ENCODE measurements around the gene TMEM273.

The TMEM273 gene

DNA sequence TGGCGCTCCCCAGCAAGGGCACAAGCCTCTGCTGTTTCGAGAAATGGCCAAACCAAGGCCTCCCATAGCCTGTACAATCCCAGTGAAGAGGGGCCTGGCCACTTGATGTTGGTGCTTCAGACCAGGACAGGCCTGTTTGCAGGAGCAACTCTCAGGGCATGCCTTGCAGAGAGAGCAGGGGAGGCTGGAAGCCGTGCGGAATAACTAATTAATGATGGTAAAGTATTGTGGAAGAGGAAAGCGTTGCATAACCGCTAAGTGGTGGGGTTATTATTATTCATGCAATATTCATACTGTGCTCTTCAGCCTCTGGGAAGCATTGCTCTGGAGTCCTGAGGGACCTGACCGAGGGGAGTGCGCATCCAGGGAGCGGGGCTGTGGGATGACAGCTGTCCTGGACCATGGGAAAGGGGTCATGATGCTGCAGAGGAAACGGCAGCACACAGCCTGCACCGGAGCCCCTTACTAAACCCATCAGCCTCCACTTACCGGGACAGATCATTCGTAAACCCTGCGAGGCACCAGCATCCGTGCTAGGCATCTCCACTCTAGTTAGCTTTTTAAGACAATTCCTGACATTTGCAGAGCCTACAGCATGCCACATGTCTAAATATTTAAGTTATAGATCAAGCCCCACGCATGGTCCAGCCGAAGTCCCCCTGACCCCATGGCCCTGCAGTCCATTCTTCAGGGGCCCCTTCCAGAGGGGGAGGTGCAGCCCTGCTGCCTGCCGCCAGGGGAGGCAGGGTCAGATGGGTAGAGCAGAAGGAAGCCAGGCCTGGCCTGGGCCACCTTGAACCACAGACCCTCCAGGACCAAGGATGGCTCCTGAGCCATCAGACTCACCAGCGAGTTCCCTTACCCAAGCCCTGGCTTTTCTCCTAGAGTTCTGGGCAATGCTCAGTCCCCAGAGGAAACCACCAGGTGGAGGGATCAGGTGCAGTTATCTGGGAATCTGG, 11.6 kb downstream of the TMEM273 start:
- H2AFZ ChIP-seq (ENCODE audit: low read length, unreplicated experiment) = peak overlapping the region; percentile 19
- H3K4me1 ChIP-seq (ENCODE audit: control insufficient read depth, insufficient read depth, low read length, unreplicated experiment) = peaks cover 15% of the 10 kb centered on the region
- H3K4me3 ChIP-seq (ENCODE audit: low read depth, low read length) = no peak overlapping the region
- peak overlapping the region; percentile 73 for H3K27ac ChIP-seq (ENCODE audit: low read depth, low read length)
- no peaks in the 10 kb centered on the region for H3K79me2 ChIP-seq (ENCODE audit: control insufficient read depth, insufficient read depth, low read length, unreplicated experiment)
- peaks cover 3% of the 10 kb centered on the region; the same call in 1 of the 2 replicates for H3K27me3 ChIP-seq (ENCODE audit: insufficient read depth, low read length)
- H3K36me3 ChIP-seq (ENCODE audit: insufficient read depth, low read length) = no peaks in the 10 kb centered on the region

DNA sequence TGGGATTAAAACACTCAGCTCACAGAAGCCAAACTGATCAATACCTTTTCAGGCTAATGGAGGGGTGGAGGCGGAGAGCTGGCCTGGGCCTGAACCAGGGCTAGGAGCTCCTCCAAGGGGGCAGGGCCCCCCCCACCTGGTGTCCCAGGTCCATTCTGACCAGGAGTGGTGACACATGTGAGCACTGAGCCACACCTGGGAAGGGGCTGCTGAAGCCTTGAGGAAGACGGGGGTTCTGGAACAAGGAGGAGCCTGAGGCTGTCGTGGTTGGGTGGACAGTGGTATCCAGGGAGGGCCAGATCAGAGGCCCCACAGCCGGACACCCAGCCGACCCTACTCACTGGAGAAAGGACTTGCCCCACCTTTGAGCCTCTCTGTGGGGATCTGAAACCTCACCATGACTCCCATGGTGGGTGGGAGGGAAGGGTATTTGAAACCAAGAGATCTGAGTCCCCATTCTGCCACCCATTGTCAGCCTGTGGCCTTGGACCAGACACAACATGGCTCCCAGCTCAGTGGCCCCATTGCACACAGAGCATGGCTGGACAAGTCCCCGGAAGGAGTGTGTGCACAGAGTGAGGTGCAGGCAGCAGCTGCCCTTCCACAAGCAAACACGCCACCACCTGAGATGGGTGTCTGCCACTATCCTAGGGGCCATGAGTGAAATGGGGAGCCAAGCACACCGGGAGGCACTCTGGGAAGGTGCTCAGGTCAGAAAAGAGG, 12.4 kb downstream of the TMEM273 start:
- Histone ChIP-seq H3K79me2 (ENCODE audit: control insufficient read depth, insufficient read depth, low read length, unreplicated experiment) (no peaks in the 10 kb centered on the region), H2AFZ (ENCODE audit: low read length, unreplicated experiment) (no peak overlapping the region), H3K27me3 (ENCODE audit: insufficient read depth, low read length) (peaks cover 4% of the 10 kb centered on the region; the same call in 1 of the 2 replicates), H3K27ac (ENCODE audit: low read depth, low read length) (no peak overlapping the region), H3K36me3 (ENCODE audit: insufficient read depth, low read length) (no peaks in the 10 kb centered on the region), H3K4me3 (ENCODE audit: low read depth, low read length) (no peak overlapping the region), H3K4me1 (ENCODE audit: control insufficient read depth, insufficient read depth, low read length, unreplicated experiment) (peaks cover 15% of the 10 kb centered on the region)

DNA sequence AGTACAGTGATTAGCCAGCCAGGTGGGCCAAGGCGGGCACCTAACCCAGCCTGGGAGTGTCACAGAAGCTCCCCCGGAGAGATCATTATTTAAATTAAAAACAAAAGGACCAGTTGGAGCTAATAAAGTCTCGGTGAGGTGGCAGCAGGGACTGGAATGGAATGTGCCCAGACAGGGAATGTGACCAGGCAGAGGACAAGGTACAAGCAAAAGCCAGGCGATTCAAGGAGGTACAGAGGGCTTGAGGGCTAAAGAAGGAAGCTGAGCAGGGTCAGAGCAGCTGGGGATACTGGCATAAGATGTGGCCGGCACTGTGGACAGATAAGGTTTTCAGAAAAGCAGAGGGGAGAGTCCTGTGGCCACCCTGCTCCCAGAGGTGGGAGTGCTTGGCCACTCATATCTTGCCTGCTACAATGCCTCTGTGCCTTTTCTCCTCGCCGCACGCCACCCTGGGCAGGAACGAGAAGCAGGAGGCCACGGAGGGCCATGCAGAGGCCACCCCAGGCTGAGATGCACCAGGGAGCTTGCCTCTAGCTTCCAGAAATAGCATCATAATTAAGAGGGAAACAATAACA, 13.2 kb downstream of the TMEM273 start:
- peaks cover 15% of the 10 kb centered on the region for H3K4me1 ChIP-seq (ENCODE audit: control insufficient read depth, insufficient read depth, low read length, unreplicated experiment)
- H3K27me3 ChIP-seq (ENCODE audit: insufficient read depth, low read length) = peaks cover 4% of the 10 kb centered on the region; the same call in 1 of the 2 replicates
- no peak overlapping the region for H3K27ac ChIP-seq (ENCODE audit: low read depth, low read length)
- H3K79me2 ChIP-seq (ENCODE audit: control insufficient read depth, insufficient read depth, low read length, unreplicated experiment) = no peaks in the 10 kb centered on the region
- H3K36me3 ChIP-seq (ENCODE audit: insufficient read depth, low read length) = no peaks in the 10 kb centered on the region
- no peak overlapping the region for H3K4me3 ChIP-seq (ENCODE audit: low read depth, low read length)
- H2AFZ ChIP-seq (ENCODE audit: low read length, unreplicated experiment) = no peak overlapping the region

DNA sequence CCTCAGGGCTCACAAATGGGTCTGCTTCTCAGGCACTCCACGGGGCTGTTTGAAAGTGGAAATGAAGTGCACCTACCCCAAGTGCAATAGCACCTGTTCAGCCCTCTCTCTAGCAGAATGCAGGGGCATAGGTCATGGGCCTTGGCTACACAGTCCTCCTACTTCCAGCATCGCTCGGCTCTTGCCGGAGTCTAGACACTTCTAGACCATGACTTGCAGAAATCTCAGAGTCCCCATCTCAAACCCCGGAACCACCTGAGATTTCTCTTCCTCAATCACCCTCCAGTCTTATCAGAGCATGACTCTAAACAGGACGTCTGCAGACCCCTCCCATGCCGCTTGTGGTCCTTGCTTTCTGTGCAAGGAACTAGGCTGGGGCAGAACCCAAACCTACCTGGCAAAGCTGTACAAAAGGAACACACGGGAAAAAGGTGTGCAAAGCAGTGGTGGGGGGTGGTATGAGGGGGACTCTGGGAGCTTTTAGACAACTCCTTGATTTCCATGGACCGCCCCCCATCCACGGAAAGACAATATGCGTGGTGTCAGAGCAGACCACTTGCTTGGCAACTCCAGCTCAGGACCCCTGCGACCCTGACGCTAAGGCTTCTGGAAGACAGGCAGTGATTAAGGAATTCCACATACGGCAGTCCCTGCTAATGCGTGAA, 13.8 kb downstream of the TMEM273 start:
- no peak overlapping the region for H3K4me3 ChIP-seq (ENCODE audit: low read depth, low read length)
- no peaks in the 10 kb centered on the region for H3K36me3 ChIP-seq (ENCODE audit: insufficient read depth, low read length)
- peaks cover 4% of the 10 kb centered on the region; the same call in 1 of the 2 replicates for H3K27me3 ChIP-seq (ENCODE audit: insufficient read depth, low read length)
- no peak overlapping the region for H2AFZ ChIP-seq (ENCODE audit: low read length, unreplicated experiment)
- H3K27ac ChIP-seq (ENCODE audit: low read depth, low read length) = no peak overlapping the region
- no peaks in the 10 kb centered on the region for H3K79me2 ChIP-seq (ENCODE audit: control insufficient read depth, insufficient read depth, low read length, unreplicated experiment)
- peaks cover 15% of the 10 kb centered on the region for H3K4me1 ChIP-seq (ENCODE audit: control insufficient read depth, insufficient read depth, low read length, unreplicated experiment)

DNA sequence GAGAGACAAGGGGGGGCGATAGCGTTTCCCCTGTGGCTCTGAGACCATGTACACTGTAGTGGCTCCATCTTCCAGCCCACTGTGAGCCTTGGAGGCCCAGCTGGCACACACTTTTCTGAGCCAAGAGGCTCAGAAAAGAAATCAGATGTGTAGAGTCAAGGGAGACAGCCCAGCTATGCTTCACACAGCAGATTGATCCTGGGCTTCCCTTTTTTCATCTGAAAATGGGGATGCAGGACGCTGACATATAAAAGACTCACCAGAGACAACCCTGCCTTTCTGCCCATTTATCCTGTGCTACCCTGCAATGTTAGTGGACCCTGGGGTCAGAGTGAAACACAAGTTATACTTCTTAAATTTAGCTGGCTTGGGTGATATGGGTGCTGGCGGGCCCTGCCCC, 14.3 kb downstream of the TMEM273 start:
- Histone ChIP-seq H2AFZ (ENCODE audit: low read length, unreplicated experiment) (no peak overlapping the region), H3K4me1 (ENCODE audit: control insufficient read depth, insufficient read depth, low read length, unreplicated experiment) (peaks cover 15% of the 10 kb centered on the region), H3K79me2 (ENCODE audit: control insufficient read depth, insufficient read depth, low read length, unreplicated experiment) (no peaks in the 10 kb centered on the region), H3K36me3 (ENCODE audit: insufficient read depth, low read length) (no peaks in the 10 kb centered on the region), H3K27ac (ENCODE audit: low read depth, low read length) (no peak overlapping the region), H3K4me3 (ENCODE audit: low read depth, low read length) (no peak overlapping the region), H3K27me3 (ENCODE audit: insufficient read depth, low read length) (peaks cover 4% of the 10 kb centered on the region; the same call in 1 of the 2 replicates)

DNA sequence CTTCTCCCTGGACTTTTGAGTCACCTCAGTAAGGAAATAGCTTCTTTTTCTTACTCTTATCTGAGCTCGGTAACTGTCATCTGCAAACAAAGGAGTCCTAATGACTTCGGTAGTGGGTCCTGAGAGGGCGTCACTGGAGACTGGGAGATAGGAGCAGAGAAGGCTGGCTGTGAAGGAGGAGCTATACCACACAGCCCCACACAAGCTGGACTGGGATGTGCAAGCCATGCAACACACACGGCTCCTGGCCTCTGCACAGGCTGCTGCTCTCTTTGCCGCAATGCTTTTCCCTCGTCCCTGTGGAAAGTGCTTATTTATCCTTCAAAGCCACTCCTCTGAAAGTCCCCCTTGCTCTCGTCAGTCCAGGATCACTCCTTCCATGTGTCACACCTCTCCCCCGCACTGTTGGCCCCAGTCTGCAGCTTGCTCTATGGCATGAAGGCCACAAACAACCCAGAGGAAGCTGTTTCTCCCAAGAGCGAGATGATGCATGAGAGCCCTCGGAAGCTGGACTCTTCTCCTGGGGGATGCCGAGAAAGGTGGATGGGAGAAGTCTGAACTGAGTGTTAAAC, 14.9 kb downstream of the TMEM273 start:
- Histone ChIP-seq H3K36me3 (ENCODE audit: insufficient read depth, low read length) (no peaks in the 10 kb centered on the region), H3K79me2 (ENCODE audit: control insufficient read depth, insufficient read depth, low read length, unreplicated experiment) (no peaks in the 10 kb centered on the region)

DNA sequence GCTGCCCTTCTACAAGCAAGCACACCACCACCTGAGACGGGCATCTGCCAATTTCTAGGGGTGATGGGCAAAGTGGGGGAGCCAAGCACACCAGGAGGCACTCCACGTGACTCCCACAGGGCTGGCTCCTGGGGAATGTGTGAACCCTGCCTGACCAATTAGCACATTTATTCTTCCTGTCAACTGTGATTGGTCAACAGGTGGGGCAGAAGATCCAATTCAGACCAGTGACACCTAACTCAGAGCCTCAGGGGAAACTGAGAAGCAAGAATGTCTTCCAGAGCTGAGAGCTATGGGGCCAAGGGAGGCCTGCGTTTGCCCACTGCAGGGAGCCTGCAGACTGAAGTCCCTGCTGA, 15.4 kb downstream of the TMEM273 start:
- Histone ChIP-seq H3K27me3 (ENCODE audit: insufficient read depth, low read length) (peaks cover 4% of the 10 kb centered on the region; the same call in 1 of the 2 replicates), H3K4me3 (ENCODE audit: low read depth, low read length) (no peak overlapping the region), H3K36me3 (ENCODE audit: insufficient read depth, low read length) (no peaks in the 10 kb centered on the region), H3K27ac (ENCODE audit: low read depth, low read length) (no peak overlapping the region), H3K79me2 (ENCODE audit: control insufficient read depth, insufficient read depth, low read length, unreplicated experiment) (no peaks in the 10 kb centered on the region), H3K4me1 (ENCODE audit: control insufficient read depth, insufficient read depth, low read length, unreplicated experiment) (peaks cover 12% of the 10 kb centered on the region), H2AFZ (ENCODE audit: low read length, unreplicated experiment) (no peak overlapping the region)

More for the DNA sequence above, 14.9 kb downstream of the TMEM273 start:
- Histone ChIP-seq H3K4me1 (ENCODE audit: control insufficient read depth, insufficient read depth, low read length, unreplicated experiment) (peaks cover 15% of the 10 kb centered on the region), H2AFZ (ENCODE audit: low read length, unreplicated experiment) (no peak overlapping the region), H3K27ac (ENCODE audit: low read depth, low read length) (no peak overlapping the region), H3K4me3 (ENCODE audit: low read depth, low read length) (no peak overlapping the region), H3K27me3 (ENCODE audit: insufficient read depth, low read length) (peaks cover 4% of the 10 kb centered on the region; the same call in 1 of the 2 replicates)

DNA sequence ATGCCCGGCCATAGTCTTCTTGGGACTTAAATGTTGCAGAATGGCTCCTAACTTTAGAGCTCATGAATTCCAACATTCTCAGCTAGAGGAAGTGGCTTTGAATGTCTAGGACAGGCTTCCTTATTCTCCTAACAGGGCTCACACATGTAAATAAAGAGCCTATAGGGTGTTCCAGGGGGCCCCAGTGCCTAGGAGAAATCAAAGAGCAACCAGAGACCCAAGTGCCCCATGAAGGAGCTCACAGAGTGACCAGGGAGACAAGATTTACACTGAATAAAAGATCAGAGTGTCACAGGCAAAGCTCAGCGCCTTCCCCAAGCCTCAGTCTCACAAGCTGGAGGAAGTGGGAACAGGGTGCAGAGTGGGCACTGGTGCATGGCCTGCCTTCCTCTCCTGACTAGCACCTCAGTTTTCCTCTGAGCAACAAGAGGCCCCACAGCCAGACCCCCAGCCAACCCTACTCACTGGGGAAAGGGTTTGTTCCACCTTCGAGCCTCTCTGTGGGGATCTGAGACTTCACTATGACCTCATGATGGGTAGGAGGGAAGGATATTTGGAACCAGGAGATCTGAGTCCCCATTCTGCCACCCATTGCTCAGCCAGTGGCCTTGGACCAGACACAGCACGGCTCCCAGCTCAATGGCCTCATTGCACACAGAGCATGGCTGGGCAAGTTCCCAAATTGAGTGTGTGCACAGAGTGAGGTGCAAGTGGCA, 16.0 kb downstream of the TMEM273 start:
- Histone ChIP-seq H2AFZ (ENCODE audit: low read length, unreplicated experiment) (no peak overlapping the region), H3K27me3 (ENCODE audit: insufficient read depth, low read length) (peaks cover 4% of the 10 kb centered on the region; the same call in 1 of the 2 replicates), H3K79me2 (ENCODE audit: control insufficient read depth, insufficient read depth, low read length, unreplicated experiment) (no peaks in the 10 kb centered on the region), H3K36me3 (ENCODE audit: insufficient read depth, low read length) (no peaks in the 10 kb centered on the region), H3K4me3 (ENCODE audit: low read depth, low read length) (no peak overlapping the region), H3K27ac (ENCODE audit: low read depth, low read length) (no peak overlapping the region), H3K4me1 (ENCODE audit: control insufficient read depth, insufficient read depth, low read length, unreplicated experiment) (peaks cover 7% of the 10 kb centered on the region)

DNA sequence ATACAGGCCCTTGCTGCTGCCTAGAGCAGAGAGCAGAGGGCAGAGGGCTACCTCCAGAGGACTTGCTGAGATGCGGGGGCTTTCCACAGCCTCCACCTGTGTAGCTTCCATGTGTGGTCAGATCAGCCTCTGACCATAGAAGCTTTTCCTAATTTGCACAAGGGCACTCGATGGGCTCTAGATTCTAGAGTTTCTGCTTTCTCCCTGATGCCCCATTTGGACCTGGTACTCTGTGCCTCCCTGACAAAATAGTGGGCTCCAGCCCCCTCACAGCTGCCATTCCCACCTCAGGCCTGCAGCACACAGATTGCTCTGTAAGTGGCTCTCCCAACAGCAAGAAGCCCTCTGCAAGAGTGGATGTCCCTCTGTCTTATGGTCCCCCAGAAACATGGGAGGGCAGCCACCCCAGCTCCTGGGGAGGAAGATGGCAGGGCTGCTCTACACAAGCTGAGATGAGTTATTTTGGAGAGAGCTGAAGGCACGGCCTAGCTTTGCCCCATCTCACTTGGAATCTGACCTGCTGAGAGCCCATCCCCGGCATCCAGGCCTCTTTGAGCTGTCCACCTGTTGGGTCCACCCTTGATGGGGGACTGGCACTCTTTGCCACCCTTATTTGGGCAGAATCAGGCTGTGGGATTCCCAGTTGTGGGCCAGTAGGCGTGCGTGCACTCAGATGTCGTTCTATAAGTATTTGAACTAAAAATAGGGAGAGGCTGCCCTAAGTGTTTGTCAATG, 16.7 kb downstream of the TMEM273 start:
- H3K36me3 ChIP-seq (ENCODE audit: insufficient read depth, low read length) = no peaks in the 10 kb centered on the region
- H3K27me3 ChIP-seq (ENCODE audit: insufficient read depth, low read length) = peaks cover 4% of the 10 kb centered on the region; the same call in 1 of the 2 replicates
- no peak overlapping the region for H3K27ac ChIP-seq (ENCODE audit: low read depth, low read length)
- no peaks in the 10 kb centered on the region for H3K79me2 ChIP-seq (ENCODE audit: control insufficient read depth, insufficient read depth, low read length, unreplicated experiment)
- H2AFZ ChIP-seq (ENCODE audit: low read length, unreplicated experiment) = no peak overlapping the region
- H3K4me3 ChIP-seq (ENCODE audit: low read depth, low read length) = no peak overlapping the region
- H3K4me1 ChIP-seq (ENCODE audit: control insufficient read depth, insufficient read depth, low read length, unreplicated experiment) = no peaks in the 10 kb centered on the region

Data from ACC112 (cell line).